Mononuclear cell (primary cell): ENCODE data around the gene NATD1. TPM values are rescaled to one million over a fixed set of nuclear protein-coding genes. Genes with fewer than 3 reads are reported as not detected.

ENCODE experiments used
- H3K27me3 ChIP-seq: 2 replicates; pipeline ENCODE4 v1.6.0; 2011; ENCODE audit warnings: low read length, control low read depth; ENCODE audit not compliant: insufficient read depth
- H3K4me1 ChIP-seq: 2 replicates; pipeline ENCODE4 v1.5.1; 2011; ENCODE audit warnings: mild to moderate bottlenecking, low read length, control low read depth; ENCODE audit not compliant: insufficient read depth
- H3K4me3 ChIP-seq: 2 replicates; pipeline ENCODE4 v1.5.1; 2011; ENCODE audit warnings: mild to moderate bottlenecking, low read length, moderate library complexity
- H3K9me3 ChIP-seq: 2 replicates; pipeline ENCODE4 v1.5.1; 2011; ENCODE audit warnings: low read depth, mild to moderate bottlenecking, control low read depth, low read length
- total RNA-seq: library from RNA; depleted of rRNA; stranded (reverse); fragments of >200 nt; gene quantifications from one replicate; pipeline ENCODE4 v1.2.3, GENCODE V29; 2012

Gene NATD1
- total RNA-seq, 1 donor = 3.3 TPM

GRCh38 chr17:21269394-21269793 is 16.2 kb upstream of the NATD1 start:
- H3K9me3 ChIP-seq = no peaks in the 10 kb centered on the region

GRCh38 chr17:21268596-21269188 is 15.5 kb upstream of the NATD1 start:
- H3K27me3 ChIP-seq = no peaks in the 10 kb centered on the region
- H3K4me1 ChIP-seq = peaks cover 17% of the 10 kb centered on the region
- H3K9me3 ChIP-seq = no peaks in the 10 kb centered on the region
- no peak overlapping the region for H3K4me3 ChIP-seq

More at GRCh38 chr17:21269394-21269793, 16.2 kb upstream of the NATD1 start:
- no peaks in the 10 kb centered on the region for H3K27me3 ChIP-seq
- peaks cover 17% of the 10 kb centered on the region for H3K4me1 ChIP-seq
- H3K4me3 ChIP-seq = no peak overlapping the region

GRCh38 chr17:21263376-21263775 is 10.2 kb upstream of the NATD1 start:
- peaks cover 11% of the 10 kb centered on the region for H3K4me1 ChIP-seq
- H3K27me3 ChIP-seq = no peaks in the 10 kb centered on the region
- no peak overlapping the region for H3K4me3 ChIP-seq
- no peaks in the 10 kb centered on the region for H3K9me3 ChIP-seq

GRCh38 chr17:21262259-21262993 is 9.2 kb upstream of the NATD1 start:
- H3K4me3 ChIP-seq = no peak overlapping the region
- no peaks in the 10 kb centered on the region for H3K9me3 ChIP-seq
- peaks cover 2% of the 10 kb centered on the region for H3K4me1 ChIP-seq
- H3K27me3 ChIP-seq = no peaks in the 10 kb centered on the region

- H3K9me3 ChIP-seq = no peaks in the 10 kb centered on the region
- no peaks in the 10 kb centered on the region for H3K27me3 ChIP-seq
- H3K4me3 ChIP-seq = no peak overlapping the region
- H3K4me1 ChIP-seq = peaks cover 4% of the 10 kb centered on the region
Observed at GRCh38 chr17:21258593-21258992, 5.4 kb upstream of the NATD1 start.

- H3K27me3 ChIP-seq = no peaks in the 10 kb centered on the region
- H3K9me3 ChIP-seq = no peaks in the 10 kb centered on the region
- H3K4me1 ChIP-seq = peaks cover 27% of the 10 kb centered on the region
- peak overlapping the region; percentile 46 for H3K4me3 ChIP-seq
Observed at GRCh38 chr17:21253646-21254441, 634 bp upstream of the NATD1 start.

- H3K9me3 ChIP-seq = no peaks in the 10 kb centered on the region
- H3K4me3 ChIP-seq = peak overlapping the region; percentile 46
- no peaks in the 10 kb centered on the region for H3K27me3 ChIP-seq
- H3K4me1 ChIP-seq = peaks cover 27% of the 10 kb centered on the region
Observed at GRCh38 chr17:21252289-21252795, 868 bp downstream of the NATD1 start.

- no peak overlapping the region for H3K4me3 ChIP-seq
- no peaks in the 10 kb centered on the region for H3K9me3 ChIP-seq
- H3K4me1 ChIP-seq = peaks cover 27% of the 10 kb centered on the region
- H3K27me3 ChIP-seq = no peaks in the 10 kb centered on the region
Observed at GRCh38 chr17:21251337-21252010, 1.7 kb downstream of the NATD1 start.

GRCh38 chr17:21250854-21251253 is 2.4 kb downstream of the NATD1 start:
- H3K4me1 ChIP-seq = peaks cover 27% of the 10 kb centered on the region
- H3K27me3 ChIP-seq = no peaks in the 10 kb centered on the region

GRCh38 chr17:21249920-21250703 is 3.1 kb downstream of the NATD1 start:
- H3K27me3 ChIP-seq = no peaks in the 10 kb centered on the region
- H3K4me3 ChIP-seq = no peak overlapping the region

More at GRCh38 chr17:21250854-21251253, 2.4 kb downstream of the NATD1 start:
- Histone ChIP-seq H3K4me3 (no peak overlapping the region), H3K9me3 (no peaks in the 10 kb centered on the region)

GRCh38 chr17:21249086-21249795 is 4.0 kb downstream of the NATD1 start:
- peaks cover 27% of the 10 kb centered on the region for H3K4me1 ChIP-seq
- no peak overlapping the region for H3K4me3 ChIP-seq

More at GRCh38 chr17:21249920-21250703, 3.1 kb downstream of the NATD1 start:
- Histone ChIP-seq H3K4me1 (peaks cover 27% of the 10 kb centered on the region), H3K9me3 (no peaks in the 10 kb centered on the region)

GRCh38 chr17:21248500-21248899 is 4.7 kb downstream of the NATD1 start:
- Histone ChIP-seq H3K27me3 (no peaks in the 10 kb centered on the region), H3K4me1 (peaks cover 23% of the 10 kb centered on the region), H3K4me3 (no peak overlapping the region), H3K9me3 (no peaks in the 10 kb centered on the region)

More at GRCh38 chr17:21249086-21249795, 4.0 kb downstream of the NATD1 start:
- H3K27me3 ChIP-seq = no peaks in the 10 kb centered on the region
- H3K9me3 ChIP-seq = no peaks in the 10 kb centered on the region

- Histone ChIP-seq H3K4me3 (no peak overlapping the region), H3K9me3 (no peaks in the 10 kb centered on the region), H3K27me3 (no peaks in the 10 kb centered on the region), H3K4me1 (peaks cover 22% of the 10 kb centered on the region)
Observed at GRCh38 chr17:21247552-21248258, 5.5 kb downstream of the NATD1 start.
